NCI-H2107 (cell line): ENCODE measurements around the gene FFAR1.

Source experiments
- DNase-seq: peaks from one replicate; lab custom pipeline; 2025; lab: John Stamatoyannopoulos, UW

FFAR1 gene

GRCh38 chr19:35392742-35393715 is 45.3 kb downstream of the FFAR1 start:
- no peak for DNase-seq

GRCh38 chr19:35395382-35396199 is 47.9 kb downstream of the FFAR1 start:
- DNase-seq: no peak

GRCh38 chr19:35396240-35396885 is 48.7 kb downstream of the FFAR1 start:
- no peak for DNase-seq

- DNase-seq: no peak
Observed at GRCh38 chr19:35397064-35397463, 49.4 kb downstream of the FFAR1 start.
